ENCODE results near the gene SCLT1. TPM values are rescaled to one million over a fixed set of nuclear protein-coding genes. Genes with fewer than 3 reads are reported as not detected.

SCLT1 gene
- total and polyA plus RNA-seq, 2 of the 8 experiments (the other 6 are each of a cell fraction or from before 2014, with no cell fraction given), result 4.8 to 13.1 TPM

DNA sequence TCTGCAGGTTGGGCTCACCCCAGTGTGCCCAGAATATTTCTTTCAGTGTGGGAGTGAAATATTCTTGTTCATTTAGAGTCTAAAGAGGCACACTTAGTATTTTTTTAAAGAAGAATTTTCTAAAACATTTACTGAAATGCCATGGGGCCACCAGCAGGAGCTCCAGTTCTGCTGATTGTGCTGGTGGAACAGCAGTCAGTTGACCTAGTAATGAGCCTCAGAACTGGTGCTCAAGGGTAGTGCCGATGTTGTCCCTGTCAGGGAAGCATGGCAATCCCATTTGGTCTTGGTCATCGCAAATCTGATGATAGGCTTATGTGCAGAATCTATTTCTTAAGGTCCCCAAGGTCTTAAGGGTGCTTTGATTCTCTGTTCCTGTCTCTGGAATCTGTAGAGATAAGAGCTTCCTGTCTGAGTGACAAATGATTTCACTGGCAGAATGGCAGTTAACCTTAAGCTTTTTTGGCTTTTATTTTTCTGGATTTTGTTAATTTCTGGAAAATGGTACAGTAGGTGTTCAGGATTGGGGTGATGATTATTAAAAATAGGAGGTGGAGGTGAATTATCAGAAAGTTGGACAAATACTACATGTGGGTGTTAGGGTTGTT is 252.5 kb downstream of the SCLT1 start (continued):
- TF ChIP-seq, protein P1, sequence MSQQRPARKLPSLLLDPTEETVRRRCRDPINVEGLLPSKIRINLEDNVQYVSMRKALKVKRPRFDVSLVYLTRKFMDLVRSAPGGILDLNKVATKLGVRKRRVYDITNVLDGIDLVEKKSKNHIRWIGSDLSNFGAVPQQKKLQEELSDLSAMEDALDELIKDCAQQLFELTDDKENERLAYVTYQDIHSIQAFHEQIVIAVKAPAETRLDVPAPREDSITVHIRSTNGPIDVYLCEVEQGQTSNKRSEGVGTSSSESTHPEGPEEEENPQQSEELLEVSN (IDR thresholded peaks at IDR 0.05), result no peak
- TF ChIP-seq, protein P2, sequence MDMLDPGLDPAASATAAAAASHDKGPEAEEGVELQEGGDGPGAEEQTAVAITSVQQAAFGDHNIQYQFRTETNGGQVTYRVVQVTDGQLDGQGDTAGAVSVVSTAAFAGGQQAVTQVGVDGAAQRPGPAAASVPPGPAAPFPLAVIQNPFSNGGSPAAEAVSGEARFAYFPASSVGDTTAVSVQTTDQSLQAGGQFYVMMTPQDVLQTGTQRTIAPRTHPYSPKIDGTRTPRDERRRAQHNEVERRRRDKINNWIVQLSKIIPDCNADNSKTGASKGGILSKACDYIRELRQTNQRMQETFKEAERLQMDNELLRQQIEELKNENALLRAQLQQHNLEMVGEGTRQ (IDR thresholded peaks at IDR 0.05; ENCODE audit: low read length), result no peak

All from H1 (cell line).